Right ventricle myocardium inferior (tissue), 1 donor: Measurements from ENCODE around the gene SNED1. TPM values are rescaled to one million over a fixed set of nuclear protein-coding genes. Genes with fewer than 3 reads are reported as not detected.
A peak's percentile ranks its signal among the peaks of the same experiment; 100 is the strongest.

Source experiments
- ATAC-seq: fragments of 200-7000 bp; cut with Tn5 transposase; one replicate; pipeline ENCODE4 v1.9.1; 2020; ENCODE audit warnings: mild to moderate bottlenecking, moderate library complexity
- DNase-seq: peaks from one replicate; pipeline ENCODE4 v3.0.0; 2021; ENCODE audit errors: missing footprints
- intact Hi-C: fragments of 100-400 bp; cut with DNase I; formaldehyde crosslinking; loops from one replicate; pipeline ENCODE4 v1.11.0; 2022
- total RNA-seq: library from RNA; stranded (reverse); fragmentation: NEBNext Ultra II Directional; extraction: Animal tissue kit (Norgen Biotek cat#: 25700); gene quantifications from one replicate; pipeline ENCODE4 v1.2.1, GENCODE V29; 2021
- donor health status: DM: no; HTN: yes; CAD: no; lungs with severe emphysema.

SNED1 gene
- total RNA-seq, 1 donor from 2014 or later, result 6.7 TPM

DNA sequence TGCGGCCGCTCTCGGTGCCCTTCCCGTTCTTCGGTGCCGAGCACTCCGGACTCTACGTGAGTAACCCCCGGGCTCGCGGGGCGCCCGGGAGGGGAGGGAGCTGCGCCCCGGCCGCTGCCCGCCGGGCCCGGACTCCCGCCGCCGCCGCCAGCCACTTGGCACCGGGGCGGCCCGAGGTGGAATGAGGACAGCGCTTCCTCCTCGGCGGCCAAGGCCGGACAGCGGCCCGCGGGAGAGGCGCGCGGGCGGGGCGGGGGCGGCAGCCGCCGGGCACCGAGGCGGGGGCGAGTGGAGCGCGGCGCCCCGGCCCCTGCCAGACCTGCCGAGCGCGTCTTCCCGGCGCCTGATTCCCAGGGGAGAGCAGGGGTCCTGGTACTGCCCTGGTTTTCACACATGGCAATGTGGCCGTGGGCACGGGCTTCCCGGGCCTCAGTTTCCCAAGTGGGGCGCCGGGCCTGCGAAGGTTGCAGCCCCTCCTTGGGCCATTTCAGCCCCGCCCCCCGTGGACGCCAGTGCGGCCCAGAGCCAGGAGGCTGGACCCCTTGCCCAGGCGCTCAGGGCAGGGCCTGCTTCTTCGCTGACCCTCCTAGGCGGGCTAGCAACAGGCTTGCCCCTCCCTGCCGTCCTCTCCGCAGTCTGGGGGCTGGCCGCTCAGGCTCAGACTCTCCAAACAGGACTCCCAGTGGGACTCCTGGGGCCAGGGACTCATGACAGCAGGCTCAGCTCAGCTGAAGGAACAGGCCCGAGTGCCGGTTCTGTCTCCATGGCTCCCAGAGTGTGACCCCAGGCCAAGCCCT is 775 bp downstream of the SNED1 start:
- DNase-seq, result peak; percentile 79
- no peak for ATAC-seq
- intact Hi-C loops, result no loop called here

GRCh38 chr2:240999873-241000541 is 1.6 kb downstream of the SNED1 start:
- intact Hi-C loops, result no loop called here
- DNase-seq, result peak; percentile 35
- no peak for ATAC-seq

- ATAC-seq (no peak), DNase-seq (peak; percentile 33)
- intact Hi-C loops, result no loop called here
Observed at GRCh38 chr2:241000831-241001321, 2.5 kb downstream of the SNED1 start.

DNA sequence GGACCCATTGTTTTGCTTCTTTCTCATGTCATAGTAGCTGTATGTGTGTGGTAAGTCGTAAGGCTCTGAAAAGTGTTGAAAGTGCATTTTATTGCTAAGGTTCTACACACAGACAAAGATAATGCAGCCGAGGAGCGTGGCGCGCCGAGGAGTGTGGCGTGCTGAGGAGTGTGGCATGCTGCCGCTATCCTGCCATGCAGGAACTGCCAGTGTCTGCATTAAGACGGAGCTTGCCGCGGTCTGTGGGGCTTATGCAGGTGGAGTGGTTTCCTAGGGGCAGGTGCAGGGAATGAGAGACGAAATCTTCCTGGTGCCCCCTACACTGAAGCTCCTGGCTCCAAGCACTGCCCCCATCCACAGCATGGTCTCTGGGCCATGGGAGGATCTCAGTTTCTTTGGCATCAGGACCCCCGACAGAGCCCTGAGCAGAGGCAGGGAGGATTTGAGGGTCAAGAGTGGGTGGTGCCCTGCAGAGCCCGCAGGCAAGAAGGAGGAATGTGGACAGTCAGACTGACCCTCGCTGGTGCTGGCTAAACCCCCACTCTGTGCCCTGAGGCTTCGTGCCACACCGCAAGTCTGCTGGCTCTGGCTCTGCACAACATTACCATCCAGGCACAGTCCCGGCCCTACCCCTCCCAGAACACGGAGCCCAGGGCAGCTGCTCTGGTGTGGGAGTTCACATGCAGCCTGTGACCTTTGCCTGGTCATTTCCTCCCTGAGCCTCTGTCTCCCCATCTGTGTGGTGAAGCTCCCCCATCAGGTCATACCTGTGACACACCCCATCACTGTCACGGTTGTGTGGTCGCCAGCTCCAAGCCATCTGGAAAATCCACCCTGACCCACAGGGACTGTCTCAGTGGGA is 3.2 kb downstream of the SNED1 start:
- DNase-seq, result peak; percentile 66
- ATAC-seq, result no peak
- intact Hi-C loops, result no loop called here

- intact Hi-C loops, result no loop called here
- DNase-seq, result peak; percentile 45
- ATAC-seq, result no peak
Observed at GRCh38 chr2:241002275-241003046, 4.0 kb downstream of the SNED1 start.

- intact Hi-C loops, result no loop called here
- DNase-seq (peak; percentile 42), ATAC-seq (no peak)
Observed at GRCh38 chr2:241003047-241003360, 4.6 kb downstream of the SNED1 start.

DNA sequence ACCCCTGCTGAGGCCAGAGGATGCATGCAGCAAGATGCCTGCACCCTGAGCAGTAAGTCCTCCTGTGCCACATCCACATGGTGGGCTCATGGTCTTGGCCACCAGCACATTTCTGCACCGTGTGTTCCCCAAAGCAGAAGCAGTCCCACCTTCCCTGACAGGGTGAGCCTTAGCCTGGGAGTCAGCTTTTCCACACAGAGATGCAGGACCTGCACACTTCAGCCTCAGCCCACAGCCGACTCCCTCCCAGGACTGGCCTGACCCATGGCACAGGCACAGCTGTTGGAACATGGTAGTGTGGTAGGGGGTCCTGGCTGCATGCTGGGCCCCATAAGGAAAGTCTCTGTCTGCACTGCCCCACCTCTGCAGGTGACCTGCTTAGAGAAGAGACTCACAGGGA is 5.0 kb downstream of the SNED1 start:
- intact Hi-C loops, result no loop called here
- ATAC-seq (no peak), DNase-seq (peak; percentile 14)

- ATAC-seq (no peak), DNase-seq (no peak)
- intact Hi-C loops, result no loop called here
Observed at GRCh38 chr2:241003830-241004564, 5.6 kb downstream of the SNED1 start.

DNA sequence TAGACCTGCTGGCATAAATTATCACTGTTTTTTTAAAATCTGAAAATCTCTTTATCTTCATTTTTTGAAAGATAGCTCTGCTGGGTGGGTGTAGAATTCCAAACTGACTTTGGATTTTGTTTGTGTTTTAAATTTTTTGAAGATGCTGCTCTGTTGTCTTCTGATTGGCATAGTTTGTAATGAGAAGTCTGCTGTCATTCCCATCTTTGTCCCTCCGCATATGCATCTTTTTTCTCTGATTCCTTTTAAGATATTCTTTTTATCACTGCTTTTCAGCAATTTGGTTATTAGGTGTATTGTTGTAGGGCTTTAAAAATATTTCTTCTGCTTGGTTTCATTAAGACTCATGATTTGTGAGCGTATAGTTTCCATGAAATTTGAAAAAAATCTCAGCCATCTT is 7.2 kb downstream of the SNED1 start:
- intact Hi-C loops, result no loop called here
- no peak for DNase-seq
- no peak for ATAC-seq

GRCh38 chr2:241006412-241006811 is 8.0 kb downstream of the SNED1 start:
- no peak for DNase-seq
- ATAC-seq, result no peak
- intact Hi-C loops, result no loop called here

DNA sequence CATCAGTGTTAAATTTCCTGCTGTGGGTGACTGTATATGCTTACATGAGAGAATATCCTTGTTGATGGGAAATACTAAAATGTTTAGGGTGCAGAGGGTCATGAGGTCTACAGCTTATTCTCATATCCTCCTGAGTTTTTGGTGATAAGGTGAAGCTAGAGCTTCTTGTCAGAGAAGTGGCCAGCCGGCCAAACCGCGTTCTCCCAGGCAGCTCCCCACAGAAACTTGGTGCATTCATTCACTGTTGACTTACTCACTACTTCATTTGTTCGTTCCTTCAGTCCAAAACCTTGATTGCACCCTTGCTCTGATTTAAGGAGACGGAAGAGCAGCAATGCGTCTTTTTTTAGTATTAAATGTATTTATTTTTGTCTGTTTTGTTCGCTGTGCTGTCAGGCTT is 8.7 kb downstream of the SNED1 start:
- ATAC-seq (no peak), DNase-seq (peak; percentile 15)
- intact Hi-C loops, result no loop called here

DNA sequence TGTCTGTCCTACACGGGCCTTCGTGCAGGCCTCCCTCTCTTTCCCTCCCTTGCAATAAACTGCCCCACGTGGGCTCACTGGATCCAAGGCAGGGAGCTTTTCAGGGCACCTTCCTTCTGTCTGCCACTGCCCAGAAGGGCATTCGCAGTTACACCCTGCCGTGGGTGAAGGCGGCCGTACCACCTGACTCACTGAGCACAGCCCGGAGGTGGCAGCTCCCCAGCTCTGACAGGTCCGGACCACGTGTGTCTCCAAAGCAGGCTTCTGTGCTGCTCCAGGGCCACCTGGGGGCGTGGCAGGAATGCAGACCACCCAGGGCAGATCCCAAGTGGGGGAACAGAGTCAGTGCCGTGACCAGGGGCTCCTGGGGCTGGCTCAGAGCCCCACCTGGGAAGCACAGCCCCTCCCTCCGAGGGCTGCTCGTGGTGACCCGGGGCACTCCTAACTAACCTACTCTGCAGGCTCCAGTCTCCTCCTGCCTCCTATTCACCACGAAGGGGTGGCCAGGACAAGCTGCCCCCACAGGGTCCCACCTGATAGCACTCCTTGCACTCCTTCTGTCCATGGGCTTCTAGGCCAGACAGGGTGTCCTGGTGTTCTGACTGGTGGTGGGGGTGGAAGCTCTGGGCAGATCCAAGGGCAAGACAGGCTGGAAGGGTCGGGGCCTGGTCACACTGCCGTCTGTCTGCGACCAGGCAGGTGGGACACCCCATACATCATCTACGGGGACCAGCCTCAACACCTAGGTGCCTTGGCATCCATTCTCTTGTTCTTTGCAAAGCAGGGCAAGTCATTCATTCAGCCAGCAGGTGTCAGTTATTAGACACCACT is 9.7 kb downstream of the SNED1 start:
- ATAC-seq, result peak; percentile 75
- DNase-seq, result peak; percentile 51
- intact Hi-C loops, result no loop called here

DNA sequence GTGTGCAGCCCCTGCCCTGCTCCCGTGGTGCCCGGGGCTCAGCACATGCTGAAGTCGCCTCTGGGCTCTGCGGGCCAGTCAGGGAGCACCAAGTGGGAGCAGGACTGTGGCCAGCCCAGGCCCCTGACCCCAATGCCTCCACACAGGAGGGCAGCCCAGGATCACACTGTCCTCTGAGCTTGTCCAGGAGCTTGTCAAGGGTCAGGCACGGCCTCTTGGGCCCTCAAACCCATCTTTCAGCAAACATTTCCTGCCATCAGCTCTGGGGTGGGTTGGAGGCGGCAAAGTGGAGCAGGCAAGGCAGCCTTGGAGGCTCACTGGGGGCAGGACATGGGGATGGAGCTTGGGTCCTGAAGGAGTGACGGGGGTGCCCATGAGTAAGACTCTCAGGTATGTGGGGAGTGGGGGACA is 10.3 kb downstream of the SNED1 start:
- peak; percentile 7 for DNase-seq
- intact Hi-C loops, result no loop called here
- no peak for ATAC-seq

DNA sequence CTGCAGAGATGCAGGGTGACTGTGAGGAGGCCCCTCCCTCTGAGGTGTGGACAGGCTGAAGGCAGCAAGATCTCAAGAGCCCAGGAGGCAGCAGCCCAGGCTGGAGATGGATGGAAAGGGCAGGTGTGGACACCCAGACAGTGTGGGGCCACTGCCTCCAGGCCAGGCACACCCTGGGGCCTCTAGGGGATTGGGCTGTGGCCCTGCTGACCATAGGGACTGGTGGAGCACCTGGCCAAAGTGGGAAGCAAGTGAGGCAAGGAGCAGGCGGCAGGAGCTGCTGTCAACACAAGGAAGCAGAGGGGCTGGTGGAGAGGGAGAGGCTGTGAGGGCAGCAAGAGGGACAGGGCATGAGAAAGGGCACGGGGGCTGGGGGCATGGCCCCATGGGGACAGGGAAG is 10.8 kb downstream of the SNED1 start:
- ATAC-seq (peak; percentile 17), DNase-seq (peak; percentile 49)
- intact Hi-C loops, result no loop called here

DNA sequence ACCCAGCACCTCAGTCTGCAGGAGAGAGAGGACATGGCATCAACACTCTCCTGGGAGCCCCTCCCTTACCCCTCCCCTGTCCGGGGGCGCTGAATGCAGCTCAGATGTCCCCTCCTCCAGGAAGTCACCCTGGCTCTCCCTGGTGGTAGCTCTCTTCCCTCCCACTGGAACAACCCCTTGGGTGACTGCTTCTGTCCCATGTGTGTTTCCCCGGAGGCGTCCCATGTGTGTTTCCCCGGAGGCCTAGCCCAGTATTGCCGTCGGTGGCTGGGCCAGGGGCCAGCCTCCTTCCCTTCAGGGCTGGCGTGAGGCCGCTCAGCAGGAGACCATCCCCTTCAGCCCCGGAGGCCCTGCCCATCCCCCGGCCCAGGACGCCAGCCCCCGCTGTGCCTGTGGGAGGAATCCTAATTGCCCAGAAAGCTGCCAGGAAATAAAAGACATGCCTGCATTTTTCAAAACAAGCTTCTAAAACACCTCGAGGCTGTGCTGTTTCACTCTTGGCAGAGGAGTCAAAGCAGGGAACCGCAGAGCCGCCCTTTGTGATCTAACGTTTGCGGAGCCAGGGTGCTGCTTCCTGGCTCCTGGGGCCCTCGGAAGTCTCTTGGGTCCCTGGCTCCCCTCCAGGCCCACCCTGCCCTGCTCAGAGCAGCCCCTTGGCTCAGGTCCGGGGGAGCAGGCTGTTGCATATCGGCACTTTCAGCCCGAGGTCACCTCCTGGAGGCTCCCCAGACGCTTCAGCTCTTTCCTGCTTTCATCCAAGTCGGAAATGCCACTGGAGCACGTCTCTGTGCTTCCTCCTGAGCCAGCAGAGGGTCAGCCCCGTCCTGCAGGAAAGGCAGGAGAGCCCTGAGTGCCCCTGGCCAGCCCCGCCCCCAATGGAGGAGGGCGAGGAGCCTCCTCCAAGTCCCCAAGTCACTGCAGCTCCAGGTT is 11.4 kb downstream of the SNED1 start:
- peak; percentile 35 for ATAC-seq
- intact Hi-C loops, result no loop called here
- DNase-seq, result peak; percentile 70

DNA sequence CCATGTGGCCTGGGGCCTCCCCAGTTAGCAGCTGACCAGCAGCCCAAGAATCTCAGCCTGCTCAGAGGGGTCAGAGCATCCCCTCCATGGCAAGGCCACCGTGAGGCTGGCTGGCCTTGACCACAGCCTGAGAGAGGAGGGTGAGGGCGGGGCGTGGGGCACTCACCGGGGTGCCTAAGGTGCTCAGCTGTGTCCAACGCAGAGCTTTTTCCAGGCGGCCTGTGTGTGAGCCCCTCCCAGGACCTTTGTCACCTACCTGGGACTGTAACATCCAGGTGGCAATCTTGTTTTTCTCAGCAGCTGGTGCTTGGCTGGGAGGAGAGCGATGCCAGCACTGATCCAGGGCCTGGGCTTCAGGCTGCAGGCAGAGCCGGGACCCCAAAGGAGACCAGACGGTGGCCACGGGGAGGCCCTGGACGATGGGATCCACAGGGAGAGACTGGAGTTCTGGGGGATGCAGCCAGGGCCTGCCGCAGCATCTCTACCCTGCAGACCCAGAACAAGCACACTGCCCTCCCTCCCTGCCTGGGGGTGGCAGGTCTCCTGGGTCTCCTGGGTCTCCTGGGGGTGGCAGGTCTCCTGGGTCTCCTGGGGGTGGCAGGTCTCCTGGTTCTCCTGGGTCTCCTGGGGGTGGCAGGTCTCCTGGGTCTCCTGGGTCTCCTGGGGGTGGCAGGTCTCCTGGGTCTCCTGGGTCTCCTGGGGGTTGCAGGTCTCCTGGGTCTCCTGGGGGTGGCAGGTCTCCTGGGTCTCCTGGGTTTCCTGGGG is 12.3 kb downstream of the SNED1 start:
- peak; percentile 52 for DNase-seq
- ATAC-seq, result no peak

More for the DNA sequence above, 12.3 kb downstream of the SNED1 start:
- intact Hi-C loops, result no loop called here
